ACHN (cell line): ENCODE data around the gene CAB39L.

Source experiments
- DNase-seq: peaks from one replicate; pipeline ENCODE4 v3.0.0-alpha.2; 2015
- in situ Hi-C: cut with HindIII; loops from 2 replicates; pipeline ENCODE4 v1.10.0; 2017; ENCODE audit warnings: low sequenced_read_pairs, low pct_ligation_motif_present, low pct_unique_long_range_greater_than_20kb

Gene CAB39L

DNA sequence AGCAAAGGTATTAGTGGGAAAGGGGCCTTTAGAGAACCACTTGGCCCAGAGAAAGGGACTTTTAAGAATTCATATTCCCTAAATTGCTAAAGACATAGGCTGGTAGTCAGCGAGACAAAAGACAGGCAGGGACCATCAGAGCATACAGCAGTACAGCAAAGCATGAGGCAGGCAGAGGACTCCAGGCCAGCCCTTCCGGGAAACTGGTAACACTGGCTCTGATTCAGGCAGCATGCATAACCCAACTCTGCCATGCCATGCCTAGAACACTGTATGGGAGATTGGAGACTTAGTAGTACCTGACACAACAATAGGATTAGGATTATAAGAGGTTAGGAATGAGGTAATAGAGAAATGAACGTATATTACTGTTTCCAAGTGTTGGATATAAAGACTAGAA is 34.9 kb downstream of the CAB39L start:
- in situ Hi-C loops, result no loop called here
- DNase-seq, result no peak

DNA sequence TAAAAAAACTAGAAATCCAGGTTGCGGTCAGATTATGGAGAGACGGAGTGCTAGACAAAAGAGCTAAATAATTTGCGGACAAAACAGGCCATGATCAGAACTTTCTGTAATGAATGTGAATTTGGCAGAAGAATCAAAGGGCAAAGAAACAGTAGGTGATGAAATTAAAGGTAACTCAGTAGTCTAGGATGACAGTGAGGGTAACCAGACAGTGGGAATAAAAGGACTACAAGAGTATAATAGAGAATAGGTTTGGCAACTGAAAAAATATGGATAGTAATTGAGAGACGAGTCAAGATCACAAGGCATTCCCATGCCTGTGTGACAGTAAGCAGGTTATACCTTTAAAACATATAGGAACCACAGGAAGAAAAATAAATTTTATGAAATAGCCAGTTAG is 35.9 kb downstream of the CAB39L start:
- in situ Hi-C loops, result no loop called here

DNA sequence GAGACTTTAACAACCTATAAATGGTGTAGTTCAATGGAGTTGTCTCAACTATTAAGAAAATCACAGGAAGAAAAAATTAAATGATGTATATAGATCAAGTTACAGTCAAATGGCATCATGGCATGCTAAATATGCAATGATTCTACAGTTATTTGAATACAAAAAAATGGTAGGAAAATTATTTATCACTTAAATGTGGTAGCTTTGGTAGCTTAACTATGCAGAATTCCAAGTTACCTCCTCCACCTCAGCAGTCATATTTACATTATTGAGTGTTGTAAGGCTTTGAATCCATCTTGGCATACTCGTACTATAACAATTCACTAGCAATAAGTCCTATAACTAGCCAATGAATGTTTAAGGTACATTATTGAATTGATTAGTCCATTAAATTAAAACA is 36.8 kb downstream of the CAB39L start:
- no peak for DNase-seq
- in situ Hi-C loops, result no loop called here

More for the DNA sequence above, 35.9 kb downstream of the CAB39L start:
- DNase-seq, result no peak

DNA sequence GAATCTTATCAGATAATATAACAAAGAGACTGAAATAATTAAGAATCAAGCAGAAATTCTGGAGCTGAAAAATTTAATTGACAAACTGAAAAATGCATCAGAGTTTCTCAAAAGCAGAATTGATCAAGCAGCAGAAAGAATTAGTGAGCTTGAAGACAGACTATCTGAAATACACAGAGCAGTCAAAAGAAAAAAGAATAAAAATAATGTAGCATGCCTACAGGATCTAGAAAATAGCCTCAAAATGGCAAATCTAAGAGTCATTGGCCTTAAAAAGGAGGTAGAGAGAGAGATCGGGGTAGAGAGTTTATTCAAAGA is 39.2 kb downstream of the CAB39L start:
- in situ Hi-C loops, result no loop called here
- DNase-seq, result no peak

DNA sequence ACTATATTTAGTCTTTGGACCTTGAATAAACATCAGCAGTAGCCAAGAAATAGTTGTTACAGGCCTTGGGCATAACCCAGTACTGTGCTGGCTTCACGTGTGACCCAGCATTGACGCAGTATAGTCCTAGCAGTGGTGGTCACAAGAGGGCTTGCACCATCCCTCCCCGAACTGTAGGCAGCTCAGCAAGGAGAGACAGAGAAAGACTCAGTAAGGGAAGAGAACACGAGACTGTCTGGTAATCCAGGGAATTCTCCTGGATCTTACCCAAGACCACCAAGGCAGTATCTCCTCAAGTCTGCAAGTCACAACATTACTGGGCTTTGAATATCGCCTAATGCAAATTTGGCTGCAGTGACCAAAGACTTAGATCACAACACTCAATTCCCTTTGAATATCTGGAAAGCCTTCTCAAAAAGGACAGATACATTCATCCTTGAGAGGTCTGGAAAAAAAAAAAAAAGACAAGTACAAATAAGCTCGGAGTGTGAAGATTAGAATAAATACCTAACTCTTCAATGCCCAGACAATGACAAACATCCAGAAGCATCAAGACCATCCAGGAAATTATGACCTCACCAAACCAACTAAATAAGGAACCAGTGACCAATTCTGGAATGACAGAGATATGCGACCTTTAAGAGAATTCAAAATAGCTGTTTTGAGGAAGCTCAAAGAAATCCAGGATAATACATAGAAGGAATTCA is 39.7 kb downstream of the CAB39L start:
- in situ Hi-C loops, result no loop called here

DNA sequence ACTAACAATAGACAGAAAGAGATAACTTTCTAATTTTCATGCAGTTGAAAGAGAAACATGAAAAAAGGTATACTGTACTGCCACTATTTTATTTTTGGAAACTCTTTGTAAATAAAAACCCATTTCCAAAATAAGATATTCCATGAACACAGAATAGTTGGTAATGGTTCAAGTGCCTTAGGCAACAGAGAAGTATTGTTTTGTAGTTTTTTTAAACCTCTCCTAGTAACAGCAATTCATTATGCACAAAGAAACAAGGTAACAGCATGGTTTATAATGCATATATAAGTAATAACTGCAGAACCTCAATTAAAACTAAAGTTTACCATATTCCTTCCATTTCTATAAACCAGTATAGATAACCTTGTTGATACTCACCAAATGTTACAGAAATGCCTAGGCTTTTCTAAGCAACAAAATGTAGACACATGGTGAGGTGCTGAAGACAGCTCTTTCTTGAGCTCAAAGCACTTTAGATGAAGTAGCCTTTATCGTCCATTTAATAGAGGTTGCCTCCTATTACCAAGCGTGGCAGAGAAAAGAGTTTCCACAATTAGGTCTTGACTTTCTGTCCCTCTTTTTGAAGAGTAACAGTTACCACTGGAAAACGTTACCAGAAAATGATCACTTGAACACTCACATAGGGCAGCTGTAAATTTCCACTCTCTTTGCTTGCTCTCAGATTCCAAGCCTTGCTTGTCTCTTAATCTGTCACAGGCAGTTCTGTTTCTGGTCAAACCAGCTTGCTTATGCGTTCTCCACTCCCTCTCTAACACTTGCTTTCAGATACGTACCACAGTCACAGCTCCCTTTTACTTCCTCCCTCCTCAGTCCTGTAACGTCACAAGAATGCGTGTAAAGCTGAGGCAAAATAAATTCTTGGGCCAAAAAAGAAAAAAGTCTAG is 42.9 kb downstream of the CAB39L start:
- in situ Hi-C loops, result no loop called here
- DNase-seq, result no peak

More for the DNA sequence above, 39.7 kb downstream of the CAB39L start:
- no peak for DNase-seq

DNA sequence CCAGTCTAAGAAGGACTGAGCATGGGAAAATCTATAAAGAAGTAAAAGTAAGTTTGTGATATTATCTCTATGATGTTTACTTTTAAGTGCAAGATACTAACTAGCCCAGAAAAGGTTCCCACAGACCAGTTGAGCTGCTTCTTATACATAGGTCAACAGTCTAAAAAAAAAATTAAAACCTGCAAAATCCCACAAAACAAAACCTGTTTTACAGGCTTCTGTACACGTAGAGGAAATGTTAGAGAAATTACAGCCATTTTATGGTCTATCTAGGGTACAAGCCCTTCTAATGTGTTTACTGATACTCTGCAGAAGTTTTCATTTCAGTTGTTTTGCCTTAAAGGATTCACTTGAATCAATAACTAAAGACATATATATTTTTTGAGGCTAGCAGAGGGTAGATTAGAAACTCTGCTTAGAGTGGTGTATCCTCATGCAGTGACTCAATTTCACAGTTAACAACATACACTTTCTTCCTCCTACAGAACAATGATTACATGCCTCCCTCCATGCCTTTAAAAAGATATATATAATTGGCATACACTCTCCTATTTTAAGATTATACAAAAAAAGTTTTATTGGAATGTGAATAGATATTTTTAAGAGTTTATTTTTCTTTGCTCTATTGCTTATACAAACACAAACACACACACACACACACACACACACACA is 43.9 kb downstream of the CAB39L start:
- in situ Hi-C loops, result no loop called here
- no peak for DNase-seq

DNA sequence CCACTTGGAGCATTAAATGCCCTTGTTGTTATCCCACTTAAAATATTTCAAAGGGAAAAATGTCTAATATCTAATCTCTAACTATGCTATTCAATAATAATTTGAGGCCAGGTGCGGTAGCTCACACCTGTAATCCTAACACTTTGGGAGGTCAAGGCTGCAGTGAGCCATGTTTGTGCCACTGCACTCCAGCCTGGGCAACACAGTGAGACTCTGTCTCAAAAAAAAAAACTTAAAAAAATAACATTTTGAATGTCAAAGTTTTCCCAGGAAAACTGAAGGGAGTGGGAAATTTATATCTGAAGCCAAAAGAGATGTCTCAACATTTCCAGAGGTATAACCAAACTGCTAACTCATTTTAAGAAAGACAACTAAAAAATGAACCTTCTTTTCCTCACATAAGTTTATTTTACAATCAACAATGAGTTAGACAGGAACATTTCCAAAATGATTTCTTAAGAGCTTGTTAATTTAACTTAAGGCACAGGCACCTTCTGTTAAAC is 47.9 kb downstream of the CAB39L start:
- in situ Hi-C loops, result no loop called here
- no peak for DNase-seq

DNA sequence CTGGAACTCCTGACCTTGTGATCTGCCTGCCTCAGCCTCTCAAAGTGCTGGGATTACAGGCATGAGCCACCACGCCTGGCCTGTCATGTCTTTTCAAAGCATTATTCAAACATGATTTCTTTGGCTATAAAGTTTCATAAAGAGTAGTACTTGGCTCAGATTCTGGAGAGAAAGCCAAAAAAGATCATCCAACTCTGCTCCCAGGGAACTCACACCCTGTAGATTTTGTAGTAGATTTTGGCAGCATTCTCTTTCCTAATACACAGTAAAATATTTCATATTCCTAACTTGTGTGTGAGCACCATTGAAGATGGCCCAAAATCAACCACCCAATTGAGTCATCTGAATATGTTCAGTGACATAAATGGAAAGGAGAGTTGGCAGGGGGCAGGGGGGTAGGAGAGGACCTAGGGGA is 48.4 kb downstream of the CAB39L start:
- no peak for DNase-seq
- in situ Hi-C loops, result no loop called here

DNA sequence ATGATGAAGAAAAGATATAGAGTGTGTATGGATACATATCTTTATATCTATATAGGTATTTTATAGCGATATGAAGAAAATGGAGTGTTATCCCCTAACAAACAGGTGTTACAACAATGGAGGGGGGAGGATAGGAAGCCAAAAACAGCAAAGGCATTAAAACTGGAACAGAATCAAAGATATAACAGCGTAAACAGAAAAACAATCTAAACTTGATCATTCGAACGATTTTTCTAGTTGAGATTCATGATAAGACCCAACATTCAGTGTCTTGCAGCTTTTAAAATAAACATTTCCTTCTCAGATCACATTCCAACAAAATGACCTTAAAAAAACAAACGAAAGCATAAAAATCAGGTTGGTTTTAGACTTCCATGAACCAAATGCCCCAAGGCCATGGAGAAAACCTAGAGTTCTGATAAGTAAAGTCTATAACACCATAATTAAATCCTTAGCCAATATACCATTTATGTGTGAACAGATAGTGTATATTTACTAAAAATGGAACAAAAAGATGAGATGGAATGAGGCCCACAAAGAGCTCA is 55.7 kb downstream of the CAB39L start:
- in situ Hi-C loops, result no loop called here
- no peak for DNase-seq

DNA sequence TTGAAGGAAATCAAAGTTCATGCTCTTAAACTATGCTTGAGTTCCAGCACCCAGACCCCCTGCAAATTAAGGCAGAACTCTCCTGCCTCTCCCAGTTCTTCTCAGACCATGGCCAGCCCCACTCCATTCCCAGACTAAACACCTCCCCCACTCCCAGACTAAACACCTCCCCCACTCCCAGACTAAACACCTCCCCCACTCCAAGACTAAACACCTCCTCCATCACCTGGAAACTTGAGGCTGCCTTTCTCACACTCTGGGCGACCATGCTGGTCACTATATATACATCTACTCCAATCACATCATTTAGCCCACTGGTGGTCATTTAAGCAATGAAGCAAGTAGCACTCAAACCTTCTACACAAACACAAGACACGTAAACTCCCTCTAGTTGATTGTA is 57.2 kb downstream of the CAB39L start:
- in situ Hi-C loops, result no loop called here
- DNase-seq, result no peak

DNA sequence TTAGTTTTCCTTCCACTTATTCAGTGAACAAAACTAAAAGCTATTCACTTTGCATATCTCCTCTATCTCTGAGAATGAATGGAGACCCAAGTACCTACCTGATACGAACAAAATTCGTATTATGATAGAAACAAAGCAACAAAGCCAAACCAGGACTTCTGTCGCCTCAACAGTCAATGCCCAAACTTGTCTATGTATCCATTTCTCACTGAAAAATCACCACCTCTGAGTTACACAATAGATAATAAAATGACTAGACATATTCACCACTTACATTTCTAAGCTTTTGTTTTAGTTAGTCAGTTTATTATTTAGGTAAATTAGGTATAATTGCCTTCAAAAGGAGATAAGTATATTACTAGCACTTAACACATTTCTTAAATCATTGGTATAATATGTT is 67.7 kb downstream of the CAB39L start:
- in situ Hi-C loops, result no loop called here
- DNase-seq, result no peak

DNA sequence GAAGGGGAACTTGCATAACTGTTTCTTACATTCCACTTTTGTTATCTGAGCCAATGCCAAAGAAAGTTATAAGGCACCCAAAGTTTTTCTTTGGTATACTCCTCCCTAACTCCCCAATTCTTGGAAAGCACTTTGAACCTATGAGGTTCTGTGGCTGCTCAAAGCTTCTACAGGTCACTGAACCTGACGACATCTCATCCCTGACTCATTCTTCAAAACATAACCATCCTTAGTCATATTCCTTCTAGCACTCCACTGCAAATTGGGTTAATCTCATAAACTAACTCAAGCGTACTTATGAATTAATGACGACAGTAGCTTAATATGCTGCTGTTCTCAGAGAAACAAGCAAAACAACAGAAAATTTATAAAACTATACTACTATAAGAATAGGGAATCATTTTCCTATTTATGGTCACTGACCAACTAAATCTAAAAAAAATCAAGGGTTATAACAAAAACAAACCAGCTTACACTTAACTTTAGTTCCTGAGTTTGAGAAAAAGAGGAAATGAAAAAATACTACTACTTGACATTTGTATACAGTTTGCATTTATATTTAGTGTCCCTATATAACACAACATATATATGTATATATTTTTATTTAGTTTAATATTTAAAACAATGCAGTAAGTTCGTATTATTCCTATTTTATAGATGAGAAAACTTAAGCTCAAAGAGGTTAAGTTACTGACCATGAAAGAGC is 69.1 kb downstream of the CAB39L start:
- peak; percentile 67 for DNase-seq
- in situ Hi-C loops, result no loop called here

DNA sequence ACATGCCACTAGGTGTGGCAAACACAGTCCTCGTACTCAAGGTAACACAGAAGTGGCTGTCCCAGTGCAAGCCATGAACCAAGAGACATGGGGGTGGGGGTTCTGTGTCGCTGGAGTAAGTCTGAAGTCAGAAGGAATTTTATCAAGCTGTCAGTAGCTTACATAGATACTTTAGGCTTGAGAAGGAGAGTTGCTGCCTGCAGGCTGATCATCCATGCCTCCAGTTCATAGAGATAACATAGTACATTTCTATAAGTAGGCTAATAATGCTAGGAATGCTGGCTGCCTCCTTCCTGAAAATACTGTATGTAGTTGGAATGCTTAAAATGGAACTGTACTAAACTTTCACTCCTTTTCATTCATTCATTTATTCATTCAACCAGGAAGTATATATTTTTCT is 70.1 kb downstream of the CAB39L start:
- in situ Hi-C loops, result no loop called here
- peak; percentile 5 for DNase-seq

DNA sequence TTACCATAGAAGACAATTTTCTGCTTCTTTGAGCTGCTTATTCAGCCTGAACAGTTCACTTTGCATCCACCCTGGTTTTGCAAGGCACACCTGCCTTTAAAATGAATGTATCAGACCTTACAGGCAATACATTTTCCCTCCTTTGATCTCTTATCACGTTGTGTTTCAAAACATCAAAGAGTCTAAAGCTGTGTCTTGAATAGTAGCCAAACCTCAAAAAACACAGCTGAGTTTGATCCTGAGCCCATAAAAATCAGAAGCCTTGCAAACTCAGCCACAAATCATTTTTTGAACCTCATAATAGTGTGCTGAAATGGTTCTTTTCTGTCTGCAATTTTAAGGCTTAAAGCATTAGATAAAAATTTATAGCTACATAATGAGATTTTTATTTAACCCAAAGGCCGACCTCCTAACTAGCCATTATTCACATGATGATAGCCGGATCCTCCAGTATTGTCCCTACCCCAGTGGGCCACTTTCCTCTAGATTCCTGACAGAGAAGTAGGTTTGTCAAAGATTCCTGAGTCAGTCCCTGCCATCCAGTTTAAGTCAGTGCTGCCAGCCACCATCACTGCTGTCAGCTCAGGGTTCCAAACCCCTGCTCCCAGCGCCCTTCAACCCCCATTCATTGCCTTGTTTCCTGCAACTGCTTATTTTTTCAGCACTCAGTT is 71.8 kb downstream of the CAB39L start:
- in situ Hi-C loops, result no loop called here
- DNase-seq, result no peak

DNA sequence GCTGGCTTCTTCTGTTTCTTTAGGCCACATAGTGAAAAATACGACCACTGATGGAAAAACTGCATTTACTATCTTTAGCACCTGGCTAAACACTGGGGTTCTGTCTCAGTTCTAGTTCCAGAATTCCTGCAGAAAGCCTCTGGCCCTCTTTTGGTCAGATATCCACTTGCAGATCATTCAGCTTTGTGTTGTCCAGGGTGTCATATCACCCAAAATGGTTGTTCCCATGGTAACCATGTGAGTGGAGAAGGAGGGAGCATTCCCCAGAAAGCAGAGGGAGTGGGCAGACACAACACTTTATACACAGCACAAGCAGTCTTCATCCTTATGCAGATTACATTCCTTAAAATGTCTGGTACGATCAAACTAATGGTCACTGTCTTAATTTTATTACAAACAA is 73.5 kb downstream of the CAB39L start:
- in situ Hi-C loops, result no loop called here
- no peak for DNase-seq

DNA sequence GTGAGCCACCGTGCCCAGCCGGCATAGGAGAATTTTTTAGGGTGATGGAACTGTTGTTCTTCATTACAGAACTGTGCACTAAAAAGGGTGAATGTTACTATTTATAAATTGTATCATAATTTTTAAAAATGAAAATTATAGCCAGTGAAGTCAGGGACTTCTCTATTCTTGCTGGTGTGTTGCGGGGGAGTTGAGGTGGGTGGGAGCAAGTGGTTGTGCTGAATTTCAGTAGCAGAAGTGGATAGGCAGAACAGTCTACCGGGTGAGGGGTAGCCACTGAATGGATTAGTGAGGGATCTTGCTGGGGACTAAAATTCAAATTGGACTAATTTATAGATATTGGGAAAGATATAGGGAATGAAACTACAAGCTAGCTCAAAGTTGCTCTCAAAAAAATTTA is 74.0 kb downstream of the CAB39L start:
- in situ Hi-C loops, result no loop called here
- no peak for DNase-seq

DNA sequence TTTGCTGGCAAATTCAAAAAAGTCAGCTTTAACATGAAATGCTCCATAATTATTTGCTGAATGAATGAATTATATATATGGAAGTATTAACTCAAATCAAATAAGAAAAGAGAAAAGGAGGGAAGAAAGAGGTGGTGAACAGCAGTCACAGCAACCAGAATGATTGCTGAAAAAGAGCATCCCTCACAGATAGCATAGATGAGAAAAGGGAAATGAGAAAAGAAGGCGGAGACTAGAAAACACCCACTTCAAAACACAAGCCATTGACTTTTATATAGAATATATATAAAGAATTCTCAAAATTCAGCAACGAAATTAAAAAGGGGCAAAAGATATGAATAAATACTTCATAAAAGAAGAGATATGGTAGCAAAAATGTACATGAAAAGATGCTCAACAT is 75.2 kb downstream of the CAB39L start:
- no peak for DNase-seq
- in situ Hi-C loops, result no loop called here
